Suprapubic skin (tissue), 4 donors: ENCODE measurements around the gene SELL. TPM values are rescaled to one million over a fixed set of nuclear protein-coding genes. Genes with fewer than 3 reads are reported as not detected.

Experiments used
- DNase-seq, 2 donors: peaks; one replicate each; pipeline ENCODE4 v3.0.0-alpha.2; 2019; ENCODE audit warnings: low spot score in 2 of 2
- H3K27ac ChIP-seq: fragments of 200-600 bp; sonication (generic); one replicate; pipeline ENCODE4 v1.5.1; 2019
- H3K27me3 ChIP-seq: fragments of 200-600 bp; sonication (generic); one replicate; pipeline ENCODE4 v1.5.1; 2019
- H3K36me3 ChIP-seq: fragments of 200-600 bp; sonication (generic); one replicate; pipeline ENCODE4 v1.5.1; 2019
- H3K4me1 ChIP-seq: fragments of 200-600 bp; sonication (generic); one replicate; pipeline ENCODE4 v1.5.1; 2019
- H3K4me3 ChIP-seq: fragments of 200-600 bp; sonication (generic); one replicate; pipeline ENCODE4 v1.5.1; 2019; ENCODE audit warnings: mild to moderate bottlenecking
- H3K9me3 ChIP-seq: fragments of 200-600 bp; sonication (generic); one replicate; pipeline ENCODE4 v1.5.1; 2019
- CTCF ChIP-seq, 2 donors: fragments of 200-600 bp in 1 of 2; fragments of 450-650 bp in 1 of 2; sonication (generic) in 1 of 2; IDR thresholded peaks; one replicate each; pipeline ENCODE4 v1.5.1; 2016 to 2019; ENCODE audit warnings: antibody characterized with exemption in 2 of 2, mild to moderate bottlenecking in 1 of 2, moderate library complexity in 1 of 2
- EP300 ChIP-seq: sonication (generic); formaldehyde crosslinking; IDR thresholded peaks from one replicate; pipeline ENCODE4 v1.6.1; 2017; ENCODE audit warnings: antibody characterized with exemption
- POLR2A ChIP-seq, 2 donors: fragments of 450-650 bp; IDR thresholded peaks; one replicate each; pipeline ENCODE4 v1.6.1; 2017; ENCODE audit warnings: antibody characterized with exemption in 2 of 2, mild to moderate bottlenecking in 2 of 2, moderate library complexity in 2 of 2
- POLR2AphosphoS5 ChIP-seq, 3 donors: sonication (generic); formaldehyde crosslinking; IDR thresholded peaks; one replicate each; pipeline ENCODE4 v1.6.1; 2017; ENCODE audit warnings: antibody characterized with exemption in 3 of 3
- WGBS: methylation state at CpG from one replicate; pipeline ENCODE4 v1.1.5; 2018; 5-methylcytosine and 5-hydroxymethylcytosine counted together
- total RNA-seq, 4 donors: library from RNA; depleted of rRNA; stranded (reverse); fragments of >200 nt; gene quantifications; one replicate each; pipeline ENCODE4 v1.1.0, GENCODE V29; 2016

Gene SELL
- total RNA-seq, 4 donors from 2014 or later = 0.47 to 0.60 TPM; not detected in 2

- DNase-seq = no peak
- Histone ChIP-seq H3K4me1 (peaks cover 2% of the 10 kb centered on the region), H3K36me3 (no peaks in the 10 kb centered on the region), H3K4me3 (no peak overlapping the region), H3K9me3 (no peaks in the 10 kb centered on the region), H3K27ac (no peak overlapping the region), H3K27me3 (peaks cover 5% of the 10 kb centered on the region)
- TF ChIP-seq POLR2AphosphoS5 (IDR thresholded peaks at IDR 0.05) (no peak), POLR2A (IDR thresholded peaks at IDR 0.05) (no peak), EP300 (no peak), CTCF (IDR thresholded peaks at IDR 0.05) (no peak)
Measured at GRCh38 chr1:169729991-169730390, 18.6 kb upstream of the SELL start.

GRCh38 chr1:169727307-169727706 lies 15.9 kb upstream of the SELL start:
- no peaks in the 10 kb centered on the region for H3K4me1 ChIP-seq
- no peak for TF ChIP-seq POLR2AphosphoS5 (IDR thresholded peaks at IDR 0.05)
- no peak for TF ChIP-seq EP300
- no peak for TF ChIP-seq CTCF (IDR thresholded peaks at IDR 0.05)
- TF ChIP-seq POLR2A (IDR thresholded peaks at IDR 0.05) = no peak
- no peak for DNase-seq
- 87% methylated on average over 6 of the region's 6 CpGs for WGBS
- no peak overlapping the region for H3K27ac ChIP-seq
- no peaks in the 10 kb centered on the region for H3K9me3 ChIP-seq
- H3K4me3 ChIP-seq = no peak overlapping the region
- H3K36me3 ChIP-seq = no peaks in the 10 kb centered on the region
- peaks cover 5% of the 10 kb centered on the region for H3K27me3 ChIP-seq

- peaks cover 4% of the 10 kb centered on the region for H3K27me3 ChIP-seq
- no peak overlapping the region for H3K27ac ChIP-seq
- no peaks in the 10 kb centered on the region for H3K4me1 ChIP-seq
- H3K36me3 ChIP-seq = no peaks in the 10 kb centered on the region
- no peaks in the 10 kb centered on the region for H3K9me3 ChIP-seq
- no peak for TF ChIP-seq CTCF (IDR thresholded peaks at IDR 0.05)
- no peak for TF ChIP-seq POLR2A (IDR thresholded peaks at IDR 0.05)
- no peak for TF ChIP-seq POLR2AphosphoS5 (IDR thresholded peaks at IDR 0.05)
- no peak for TF ChIP-seq EP300
- H3K4me3 ChIP-seq = no peak overlapping the region
- no peak for DNase-seq
- 88% methylated on average over 3 of the region's 3 CpGs for WGBS
Measured at GRCh38 chr1:169726851-169727250, 15.4 kb upstream of the SELL start.

GRCh38 chr1:169725930-169726329 lies 14.5 kb upstream of the SELL start:
- Histone ChIP-seq H3K27ac (no peak overlapping the region), H3K4me3 (no peak overlapping the region), H3K9me3 (no peaks in the 10 kb centered on the region), H3K4me1 (no peaks in the 10 kb centered on the region), H3K36me3 (no peaks in the 10 kb centered on the region), H3K27me3 (no peaks in the 10 kb centered on the region)
- TF ChIP-seq POLR2AphosphoS5 (IDR thresholded peaks at IDR 0.05) (no peak), CTCF (IDR thresholded peaks at IDR 0.05) (no peak), EP300 (no peak), POLR2A (IDR thresholded peaks at IDR 0.05) (no peak)
- DNase-seq = no peak
- 76% methylated on average over 3 of the region's 3 CpGs for WGBS

GRCh38 chr1:169724168-169724567 lies 12.7 kb upstream of the SELL start:
- no peaks in the 10 kb centered on the region for H3K27me3 ChIP-seq
- TF ChIP-seq POLR2A (IDR thresholded peaks at IDR 0.05) (no peak), EP300 (no peak)
- WGBS = 69% methylated on average over 4 of the region's 4 CpGs
- no peaks in the 10 kb centered on the region for H3K36me3 ChIP-seq
- DNase-seq = no peak
- H3K4me3 ChIP-seq = no peak overlapping the region
- no peak overlapping the region for H3K27ac ChIP-seq
- H3K9me3 ChIP-seq = no peaks in the 10 kb centered on the region
- H3K4me1 ChIP-seq = no peaks in the 10 kb centered on the region

- H3K4me3 ChIP-seq = no peak overlapping the region
- no peak for DNase-seq
- no peaks in the 10 kb centered on the region for H3K36me3 ChIP-seq
- H3K27ac ChIP-seq = no peak overlapping the region
- no peaks in the 10 kb centered on the region for H3K9me3 ChIP-seq
- H3K4me1 ChIP-seq = no peaks in the 10 kb centered on the region
- WGBS = 77% methylated on average over 2 of the region's 2 CpGs
- TF ChIP-seq CTCF (IDR thresholded peaks at IDR 0.05) (no peak), EP300 (no peak), POLR2AphosphoS5 (IDR thresholded peaks at IDR 0.05) (no peak), POLR2A (IDR thresholded peaks at IDR 0.05) (no peak)
- no peaks in the 10 kb centered on the region for H3K27me3 ChIP-seq
Measured at GRCh38 chr1:169723763-169724162, 12.3 kb upstream of the SELL start.
